ENCODE results near the gene SUMO4. TPM values are rescaled to one million over a fixed set of nuclear protein-coding genes. Genes with fewer than 3 reads are reported as not detected.
A peak's percentile ranks its signal among the peaks of the same experiment; 100 is the strongest.
"Not testable (repeated sequence)": the region's sequence is repeated elsewhere in the genome, so short reads cannot be mapped to it uniquely, and the experiment has no call there.

SUMO4 gene
- total RNA-seq, 1 donor from 2014 or later, result 3.6 TPM

DNA sequence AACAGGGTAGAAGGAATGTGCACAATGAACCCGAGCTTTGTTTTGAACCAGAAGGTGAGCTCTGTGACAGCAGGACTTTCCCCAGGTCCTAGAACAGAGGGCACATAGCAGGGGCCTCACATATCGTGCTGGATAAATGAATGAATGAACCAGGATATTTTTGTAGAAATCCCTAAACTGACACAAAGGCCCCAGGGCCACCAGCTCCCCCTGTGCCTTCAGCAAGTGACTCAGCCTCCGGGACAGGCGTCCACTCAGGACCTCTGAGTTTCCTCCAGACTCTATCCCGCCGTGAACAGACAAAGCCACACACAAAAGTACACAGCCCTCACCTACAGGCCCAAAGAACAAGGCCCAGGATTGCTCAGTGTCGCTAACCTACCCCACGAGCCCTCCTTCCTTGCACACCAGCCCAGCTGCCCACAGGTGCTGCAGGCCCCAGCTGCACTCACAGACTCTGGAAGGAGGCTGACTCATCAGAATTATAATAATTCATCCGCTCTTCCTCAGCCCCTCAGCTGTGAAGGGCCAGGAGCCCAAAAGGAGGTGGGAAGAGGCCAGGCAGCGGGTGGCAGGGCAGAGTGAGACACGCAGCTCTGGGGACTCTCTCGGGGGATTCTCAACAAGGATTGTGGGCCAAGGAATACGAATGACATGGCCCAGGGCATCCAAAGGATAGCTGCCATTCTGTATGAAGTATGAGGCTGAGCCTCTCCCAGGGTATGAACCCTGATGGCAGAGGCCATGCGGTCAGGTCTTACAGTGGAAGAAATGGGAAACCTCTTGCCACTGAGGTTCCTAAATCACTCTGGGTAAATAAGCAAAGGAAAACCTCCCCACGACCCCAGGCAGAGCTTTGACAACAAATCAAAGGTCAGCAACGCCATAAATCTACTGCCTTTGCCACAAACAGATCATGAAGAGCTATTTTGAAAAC is 40.9 kb downstream of the SUMO4 start:
- peaks cover 10% of the 10 kb centered on the region for H3K4me1 Mint-ChIP-seq (ENCODE audit: low read depth)
- H3K27ac Mint-ChIP-seq, result peak overlapping the region; percentile 46

DNA sequence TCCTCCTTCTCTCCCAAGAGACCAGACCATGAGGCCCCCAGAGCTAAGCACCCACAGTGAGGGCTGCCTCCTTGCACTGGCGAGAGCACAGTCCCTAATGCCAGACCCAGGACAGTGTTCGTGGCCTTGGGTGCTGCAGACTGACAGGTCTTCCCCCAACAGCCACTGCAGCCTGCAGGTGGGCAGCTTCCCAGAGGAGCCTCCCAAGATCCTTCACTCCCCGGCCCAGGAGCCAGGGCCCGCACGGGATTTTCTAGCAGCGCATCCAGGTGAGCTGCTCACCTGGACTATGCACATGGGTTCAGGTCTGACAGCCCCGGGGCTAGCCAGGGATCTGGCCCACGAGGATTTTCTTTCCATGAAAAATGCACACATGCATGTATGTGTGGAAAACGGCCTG is 41.7 kb downstream of the SUMO4 start:
- TF ChIP-seq, protein P1, sequence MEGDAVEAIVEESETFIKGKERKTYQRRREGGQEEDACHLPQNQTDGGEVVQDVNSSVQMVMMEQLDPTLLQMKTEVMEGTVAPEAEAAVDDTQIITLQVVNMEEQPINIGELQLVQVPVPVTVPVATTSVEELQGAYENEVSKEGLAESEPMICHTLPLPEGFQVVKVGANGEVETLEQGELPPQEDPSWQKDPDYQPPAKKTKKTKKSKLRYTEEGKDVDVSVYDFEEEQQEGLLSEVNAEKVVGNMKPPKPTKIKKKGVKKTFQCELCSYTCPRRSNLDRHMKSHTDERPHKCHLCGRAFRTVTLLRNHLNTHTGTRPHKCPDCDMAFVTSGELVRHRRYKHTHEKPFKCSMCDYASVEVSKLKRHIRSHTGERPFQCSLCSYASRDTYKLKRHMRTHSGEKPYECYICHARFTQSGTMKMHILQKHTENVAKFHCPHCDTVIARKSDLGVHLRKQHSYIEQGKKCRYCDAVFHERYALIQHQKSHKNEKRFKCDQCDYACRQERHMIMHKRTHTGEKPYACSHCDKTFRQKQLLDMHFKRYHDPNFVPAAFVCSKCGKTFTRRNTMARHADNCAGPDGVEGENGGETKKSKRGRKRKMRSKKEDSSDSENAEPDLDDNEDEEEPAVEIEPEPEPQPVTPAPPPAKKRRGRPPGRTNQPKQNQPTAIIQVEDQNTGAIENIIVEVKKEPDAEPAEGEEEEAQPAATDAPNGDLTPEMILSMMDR (IDR thresholded peaks at IDR 0.05; ENCODE audit: unreplicated experiment), result no peak

More for the DNA sequence above, 40.9 kb downstream of the SUMO4 start:
- DNase-seq (ENCODE audit: low spot score, unreplicated experiment), result no peak
- H3K4me3 Mint-ChIP-seq (ENCODE audit: low read depth), result no peak overlapping the region
- H3K36me3 Mint-ChIP-seq (ENCODE audit: insufficient read depth), result no peaks in the 10 kb centered on the region
- TF ChIP-seq, protein P1 (IDR thresholded peaks at IDR 0.05; ENCODE audit: unreplicated experiment), result no peak
- no peaks in the 10 kb centered on the region for H3K9me3 Mint-ChIP-seq (ENCODE audit: low read depth)
- H3K27me3 Mint-ChIP-seq, result peaks cover 19% of the 10 kb centered on the region

GRCh38 chr6:149443411-149444181 is 43.5 kb downstream of the SUMO4 start:
- no peaks in the 10 kb centered on the region for H3K36me3 Mint-ChIP-seq (ENCODE audit: insufficient read depth)
- no peak overlapping the region for H3K27ac Mint-ChIP-seq
- peaks cover 10% of the 10 kb centered on the region for H3K4me1 Mint-ChIP-seq (ENCODE audit: low read depth)
- no peak for DNase-seq (ENCODE audit: low spot score, unreplicated experiment)
- TF ChIP-seq, protein P1 (IDR thresholded peaks at IDR 0.05; ENCODE audit: unreplicated experiment), result no peak
- H3K27me3 Mint-ChIP-seq, result peaks cover 27% of the 10 kb centered on the region
- no peaks in the 10 kb centered on the region for H3K9me3 Mint-ChIP-seq (ENCODE audit: low read depth)
- H3K4me3 Mint-ChIP-seq (ENCODE audit: low read depth), result no peak overlapping the region

More for the DNA sequence above, 41.7 kb downstream of the SUMO4 start:
- Mint-ChIP-seq H3K9me3 (ENCODE audit: low read depth) (no peaks in the 10 kb centered on the region), H3K4me1 (ENCODE audit: low read depth) (peaks cover 10% of the 10 kb centered on the region), H3K27me3 (peaks cover 26% of the 10 kb centered on the region), H3K27ac (no peak overlapping the region), H3K36me3 (ENCODE audit: insufficient read depth) (no peaks in the 10 kb centered on the region), H3K4me3 (ENCODE audit: low read depth) (no peak overlapping the region)
- no peak for DNase-seq (ENCODE audit: low spot score, unreplicated experiment)

DNA sequence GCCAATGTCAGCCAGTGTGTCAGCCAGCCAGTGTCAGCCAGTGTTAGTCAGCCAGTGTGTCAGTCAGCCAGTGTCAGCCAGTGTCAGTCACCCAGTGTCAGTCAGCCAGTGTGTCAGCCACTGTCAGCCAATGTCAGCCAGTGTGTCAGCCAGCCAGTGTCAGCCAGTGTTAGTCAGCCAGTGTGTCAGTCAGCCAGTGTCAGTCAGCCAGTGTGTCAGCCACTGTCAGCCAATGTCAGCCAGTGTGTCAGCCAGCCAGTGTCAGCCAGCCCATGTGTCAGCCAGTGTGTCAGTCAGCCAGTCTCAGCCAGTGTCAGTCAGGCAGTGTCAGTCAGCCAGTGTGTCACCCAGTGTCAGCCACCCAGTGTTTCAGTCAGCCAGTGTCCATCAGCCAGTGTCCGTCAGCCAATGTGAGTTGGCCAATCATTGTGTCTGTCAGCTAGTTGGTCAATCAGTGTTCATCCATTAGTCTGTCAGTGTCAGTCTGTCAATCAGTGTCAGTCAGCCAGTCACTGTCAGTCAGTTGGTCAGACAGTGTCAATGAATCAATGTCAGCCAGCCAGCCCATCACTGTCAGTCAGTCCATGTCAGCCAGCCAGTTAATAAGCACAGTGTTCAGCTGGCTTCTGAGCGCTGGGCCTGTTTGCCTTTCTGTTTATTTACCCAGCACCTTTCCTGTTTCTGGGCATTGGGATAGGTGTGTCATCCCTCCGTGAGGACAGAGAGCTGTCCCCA is 44.5 kb downstream of the SUMO4 start:
- Mint-ChIP-seq H3K27me3 (peaks cover 28% of the 10 kb centered on the region), H3K4me1 (ENCODE audit: low read depth) (peaks cover 10% of the 10 kb centered on the region)
- DNase-seq (ENCODE audit: low spot score, unreplicated experiment); H3K36me3 Mint-ChIP-seq (ENCODE audit: insufficient read depth); H3K9me3 Mint-ChIP-seq (ENCODE audit: low read depth); H3K4me3 Mint-ChIP-seq (ENCODE audit: low read depth); H3K27ac Mint-ChIP-seq: not testable (repeated sequence)

DNA sequence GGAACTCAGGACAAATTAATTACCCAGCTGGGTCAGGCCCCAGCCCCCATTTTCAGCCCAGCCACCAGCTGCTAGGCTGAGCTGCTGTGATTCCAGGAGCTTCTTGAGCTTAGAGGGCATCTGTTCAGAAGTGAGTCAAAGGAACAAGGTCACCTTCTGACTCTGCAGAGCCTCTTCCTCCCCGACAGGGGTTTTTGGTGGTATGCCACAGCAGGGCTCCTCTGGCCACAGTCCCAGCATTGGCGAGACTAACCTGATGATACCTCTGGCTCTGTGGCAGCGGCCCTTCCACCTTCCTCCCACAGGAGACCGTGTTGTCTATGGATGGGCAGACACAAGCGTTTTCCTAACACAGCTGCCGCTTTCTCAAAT is 45.0 kb downstream of the SUMO4 start:
- DNase-seq (ENCODE audit: low spot score, unreplicated experiment), result no peak
- H3K36me3 Mint-ChIP-seq (ENCODE audit: insufficient read depth), result no peaks in the 10 kb centered on the region
- peaks cover 33% of the 10 kb centered on the region for H3K27me3 Mint-ChIP-seq
- no peaks in the 10 kb centered on the region for H3K9me3 Mint-ChIP-seq (ENCODE audit: low read depth)
- no peak overlapping the region for H3K4me3 Mint-ChIP-seq (ENCODE audit: low read depth)
- peaks cover 10% of the 10 kb centered on the region for H3K4me1 Mint-ChIP-seq (ENCODE audit: low read depth)
- no peak overlapping the region for H3K27ac Mint-ChIP-seq
- TF ChIP-seq, protein P1 (IDR thresholded peaks at IDR 0.05; ENCODE audit: unreplicated experiment), result no peak

Measured in progenitor cell of endocrine pancreas (in vitro differentiated cells).